Peyer's patch (tissue), 4 donors: ENCODE data around the gene MAEA.
"Not testable (repeated sequence)": the region's sequence is repeated elsewhere in the genome, so short reads cannot be mapped to it uniquely, and the experiment has no call there.

ENCODE experiments used
- CTCF ChIP-seq, 6 experiments: fragments of 450-650 bp in 4 of 6; fragments of 200-600 bp in 2 of 6; sonication (generic) in 1 of 6; IDR thresholded peaks; one replicate each; pipeline ENCODE4 v1.5.1; 2017 to 2019; ENCODE audit warnings: antibody characterized with exemption in 6 of 6, mild to moderate bottlenecking in 3 of 6, moderate library complexity in 1 of 6
- POLR2A ChIP-seq, 2 donors: fragments of 450-650 bp; IDR thresholded peaks; one replicate each; pipeline ENCODE4 v1.5.1; 2017; ENCODE audit warnings: antibody characterized with exemption in 2 of 2, mild to moderate bottlenecking in 2 of 2, moderate library complexity in 2 of 2

- TF ChIP-seq CTCF, POLR2A (IDR thresholded peaks at IDR 0.05): not testable (repeated sequence)
These were observed 34.9 kb downstream of the MAEA start for GRCh38 chr4:1324443-1325175.
